ENCODE data around the gene IL2RA.

- TF ChIP-seq TFE3 (CRISPR knock-in tag; IDR thresholded peaks at IDR 0.05) (no peak), CTCF (IDR thresholded peaks at IDR 0.05 in 2 of 3, conservative IDR thresholded peaks at IDR 0.05 in 1 of 3; ENCODE audit: insufficient read depth in 2 of 3, low read depth in 1 of 3, low read length in 3 of 3) (no peak), E2F5 (CRISPR knock-in tag; IDR thresholded peaks at IDR 0.05) (no peak), USF1 (CRISPR knock-in tag; IDR thresholded peaks at IDR 0.05) (no peak), ZKSCAN1 (IDR thresholded peaks at IDR 0.05; ENCODE audit: low read depth, low read length) (no peak)
These were observed 29.5 kb upstream of the IL2RA start for GRCh38 chr10:6091630-6092029.
